Smooth muscle cell (in vitro differentiated cells): ENCODE results near the gene SSBP3. TPM values are rescaled to one million over a fixed set of nuclear protein-coding genes. Genes with fewer than 3 reads are reported as not detected.

Source experiments
- DNase-seq: peaks from one replicate; lab custom pipeline; 2025; ENCODE audit not compliant: unreplicated experiment; lab: John Stamatoyannopoulos, UW
- H2AFZ ChIP-seq: fragments of 200-600 bp; sonication (generic); 2 replicates; pipeline ENCODE4 v1.6.0; 2016; ENCODE audit warnings: antibody characterized with exemption, low read depth, mild to moderate bottlenecking
- H3F3A ChIP-seq: fragments of 200-600 bp; sonication (generic); 2 replicates; pipeline ENCODE4 v1.6.0; 2017; ENCODE audit warnings: antibody characterized with exemption, low read depth
- H3K27ac ChIP-seq: fragments of 200-600 bp; sonication (generic); 2 replicates; pipeline ENCODE4 v1.5.1; 2016; ENCODE audit warnings: low read depth, mild to moderate bottlenecking
- H3K27me3 ChIP-seq: fragments of 200-600 bp; sonication (generic); 2 replicates; pipeline ENCODE4 v1.6.1; 2016; ENCODE audit warnings: low read depth, mild to moderate bottlenecking
- H3K36me3 ChIP-seq: fragments of 200-600 bp; sonication (generic); 2 replicates; pipeline ENCODE4 v1.5.1; 2016; ENCODE audit warnings: low read depth
- H3K4me1 ChIP-seq: fragments of 200-600 bp; sonication (generic); 2 replicates; pipeline ENCODE4 v1.5.1; 2016; ENCODE audit warnings: low read depth
- H3K4me2 ChIP-seq: fragments of 200-600 bp; sonication (generic); 2 replicates; pipeline ENCODE4 v1.6.0; 2016; ENCODE audit warnings: mild to moderate bottlenecking
- H3K4me3 ChIP-seq: fragments of 200-600 bp; sonication (generic); 2 replicates; pipeline ENCODE4 v1.5.1; 2016; ENCODE audit warnings: mild to moderate bottlenecking
- H3K79me2 ChIP-seq: fragments of 200-600 bp; sonication (generic); 2 replicates; pipeline ENCODE4 v1.6.0; 2016; ENCODE audit warnings: low read depth, mild to moderate bottlenecking
- H3K9ac ChIP-seq: fragments of 200-600 bp; sonication (generic); 2 replicates; pipeline ENCODE4 v1.6.0; 2016; ENCODE audit warnings: low read depth
- H3K9me3 ChIP-seq: fragments of 200-600 bp; sonication (generic); replicated peaks from 2 replicates; pipeline ENCODE4 v1.5.1; 2016; ENCODE audit warnings: low read depth
- H4K20me1 ChIP-seq: fragments of 200-600 bp; sonication (generic); 2 replicates; pipeline ENCODE4 v1.6.0; 2016; ENCODE audit warnings: low read depth
- WGBS: methylation state at CpG from one replicate; pipeline ENCODE4 v1.1.7; 2016; ENCODE audit warnings: low lambda C conversion rate; 5-methylcytosine and 5-hydroxymethylcytosine counted together
- polyA plus RNA-seq: library from polyadenylated mRNA; unstranded; fragments of >200 nt; fragmentation: Nextera tagmentation; extraction: Ambion mirVana; gene quantifications from 2 replicates; pipeline ENCODE4 v1.2.1, GENCODE V29; 2016
- total RNA-seq: library from RNA; depleted of rRNA; stranded (reverse); fragments of >200 nt; gene quantifications from 2 replicates; pipeline ENCODE4 v1.2.3, GENCODE V29; 2014
- TF ChIP-seq, protein P1 (sequence below): fragments of 200-600 bp; sonication (generic); IDR thresholded peaks from 2 replicates; pipeline ENCODE4 v1.5.1; 2017; ENCODE audit warnings: borderline replicate concordance, mild to moderate bottlenecking, antibody characterized with exemption; ENCODE audit not compliant: insufficient read depth, poor library complexity, severe bottlenecking

The SSBP3 gene
- total and polyA plus RNA-seq, 2 experiments from 2014 or later, result 26.5 to 30.1 TPM

DNA sequence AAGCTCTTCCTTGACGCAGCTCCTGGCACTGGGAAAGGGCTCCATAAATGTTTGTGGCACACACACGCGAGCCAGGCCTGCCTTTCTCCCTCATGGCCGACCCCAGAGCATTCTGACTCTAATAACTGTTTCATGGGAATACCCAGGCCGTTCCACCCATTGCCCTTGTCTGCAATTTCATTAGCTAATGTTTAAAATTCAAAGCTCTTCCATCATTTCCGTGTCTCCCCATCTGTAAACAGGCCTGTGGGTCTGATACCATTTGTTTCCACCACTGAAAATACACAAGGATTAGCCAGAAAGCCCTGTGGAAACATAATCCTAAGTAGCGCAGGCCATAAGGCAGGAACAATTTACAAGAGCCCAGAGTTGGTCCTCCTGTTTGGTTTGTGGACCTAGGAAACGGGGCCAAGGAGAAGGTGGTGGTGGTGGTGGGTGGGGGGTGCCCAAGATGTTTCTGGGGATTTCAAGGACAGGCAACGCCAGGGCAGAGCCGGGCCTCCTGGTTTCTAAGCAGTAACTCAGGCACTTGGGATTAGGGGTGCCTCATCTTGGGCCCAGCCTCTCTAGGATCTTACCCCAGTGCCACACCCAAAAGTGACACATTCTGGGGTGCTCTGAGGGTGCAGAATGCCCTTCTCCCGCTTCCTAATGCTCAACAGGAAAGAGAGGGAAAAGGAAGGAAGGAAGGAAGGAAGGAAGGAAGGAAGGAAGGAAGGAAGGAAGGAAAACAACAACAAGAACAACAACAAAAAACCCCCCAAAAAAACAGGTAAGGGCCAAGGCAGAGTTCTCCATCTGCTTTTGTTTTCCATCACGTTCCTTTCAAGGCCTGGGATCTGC is 79.4 kb downstream of the SSBP3 start:
- Histone ChIP-seq H4K20me1 (peaks cover 99% of the 10 kb centered on the region), H3K9me3 (no peaks in the 10 kb centered on the region), H3K9ac (peak overlapping the region; percentile 22), H3K79me2 (peaks cover 56% of the 10 kb centered on the region), H3K27me3 (no peaks in the 10 kb centered on the region), H3K36me3 (no peaks in the 10 kb centered on the region), H3K4me3 (no peak overlapping the region), H3K4me2 (peak overlapping the region; percentile 70), H3K4me1 (peaks cover 77% of the 10 kb centered on the region), H3K27ac (peak overlapping the region; percentile 57), H2AFZ (no peak overlapping the region), H3F3A (peaks cover 15% of the 10 kb centered on the region)
- DNase-seq, result no peak
- TF ChIP-seq, protein P1, sequence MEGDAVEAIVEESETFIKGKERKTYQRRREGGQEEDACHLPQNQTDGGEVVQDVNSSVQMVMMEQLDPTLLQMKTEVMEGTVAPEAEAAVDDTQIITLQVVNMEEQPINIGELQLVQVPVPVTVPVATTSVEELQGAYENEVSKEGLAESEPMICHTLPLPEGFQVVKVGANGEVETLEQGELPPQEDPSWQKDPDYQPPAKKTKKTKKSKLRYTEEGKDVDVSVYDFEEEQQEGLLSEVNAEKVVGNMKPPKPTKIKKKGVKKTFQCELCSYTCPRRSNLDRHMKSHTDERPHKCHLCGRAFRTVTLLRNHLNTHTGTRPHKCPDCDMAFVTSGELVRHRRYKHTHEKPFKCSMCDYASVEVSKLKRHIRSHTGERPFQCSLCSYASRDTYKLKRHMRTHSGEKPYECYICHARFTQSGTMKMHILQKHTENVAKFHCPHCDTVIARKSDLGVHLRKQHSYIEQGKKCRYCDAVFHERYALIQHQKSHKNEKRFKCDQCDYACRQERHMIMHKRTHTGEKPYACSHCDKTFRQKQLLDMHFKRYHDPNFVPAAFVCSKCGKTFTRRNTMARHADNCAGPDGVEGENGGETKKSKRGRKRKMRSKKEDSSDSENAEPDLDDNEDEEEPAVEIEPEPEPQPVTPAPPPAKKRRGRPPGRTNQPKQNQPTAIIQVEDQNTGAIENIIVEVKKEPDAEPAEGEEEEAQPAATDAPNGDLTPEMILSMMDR, result no peak
- WGBS, result 40% methylated on average over 12 of the region's 12 CpGs

DNA sequence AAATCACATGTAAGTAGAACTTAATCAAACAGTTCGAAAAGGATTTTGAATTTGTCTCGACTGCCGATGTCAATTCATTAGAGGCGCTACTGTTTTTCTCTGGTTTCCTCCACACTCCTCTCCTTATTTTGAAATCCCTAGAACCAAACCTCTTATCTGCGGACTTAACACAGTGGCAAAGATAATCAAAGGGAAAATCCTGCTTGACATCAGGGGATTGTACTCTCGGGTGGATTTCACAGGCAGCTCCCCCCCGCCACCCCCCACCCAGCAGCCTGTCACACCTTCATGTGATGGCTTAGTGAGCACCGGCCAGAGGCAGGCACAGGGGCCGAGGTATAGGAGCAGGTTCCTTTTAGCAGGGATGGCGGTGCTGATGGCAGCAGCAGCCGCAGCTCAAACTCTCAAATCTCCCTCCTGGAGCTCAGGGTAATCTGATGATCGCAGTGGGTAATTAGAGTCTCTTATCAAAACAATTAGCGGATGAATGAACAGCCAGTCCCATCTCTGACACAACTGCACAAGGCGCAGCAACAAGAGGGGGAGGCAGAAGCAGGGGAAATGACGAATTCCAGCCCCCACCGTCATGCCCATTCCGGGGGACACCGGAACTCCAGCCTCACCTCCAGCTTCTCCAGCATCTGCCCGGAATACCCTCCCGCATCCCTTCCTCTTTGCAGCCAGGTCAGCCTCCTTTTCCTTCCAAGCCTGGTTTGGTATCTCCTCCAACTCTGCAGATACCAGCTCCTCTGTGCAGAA is 80.3 kb downstream of the SSBP3 start:
- Histone ChIP-seq H2AFZ (no peak overlapping the region), H3K4me1 (peaks cover 68% of the 10 kb centered on the region), H3K79me2 (peaks cover 55% of the 10 kb centered on the region), H3F3A (peaks cover 15% of the 10 kb centered on the region), H3K9me3 (no peaks in the 10 kb centered on the region), H3K27me3 (no peaks in the 10 kb centered on the region), H3K4me2 (peak overlapping the region; percentile 67), H4K20me1 (peaks cover 99% of the 10 kb centered on the region), H3K27ac (peak overlapping the region; percentile 57), H3K36me3 (no peaks in the 10 kb centered on the region), H3K4me3 (no peak overlapping the region), H3K9ac (no peak overlapping the region)
- WGBS, result 55% methylated on average over 20 of the region's 20 CpGs
- DNase-seq, result no peak
- TF ChIP-seq, protein P1, result no peak

DNA sequence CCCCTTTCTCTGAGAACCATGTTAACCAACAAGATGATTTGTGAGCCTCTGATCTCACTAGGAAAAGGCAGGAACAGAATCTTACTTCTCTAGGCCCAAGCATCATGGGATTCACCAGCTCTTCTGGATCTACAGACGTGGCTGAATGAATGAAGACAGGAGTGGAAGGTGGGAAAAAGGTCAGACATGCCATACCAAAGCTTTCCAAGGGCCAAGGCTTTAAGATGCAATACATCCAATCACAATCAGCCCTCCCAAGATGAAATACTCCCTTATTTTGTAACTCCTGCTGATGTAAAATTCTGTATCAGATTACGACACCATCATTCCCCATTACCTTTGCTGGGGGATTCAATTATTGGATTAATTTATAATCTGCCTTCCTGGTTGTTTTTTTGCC is 80.9 kb downstream of the SSBP3 start:
- Histone ChIP-seq H3K4me2 (peak overlapping the region; percentile 67), H3K27ac (peak overlapping the region; percentile 57), H3K9ac (no peak overlapping the region)

More for the DNA sequence above, 80.9 kb downstream of the SSBP3 start:
- H3K4me1 ChIP-seq, result peaks cover 64% of the 10 kb centered on the region
- peaks cover 15% of the 10 kb centered on the region for H3F3A ChIP-seq
- H4K20me1 ChIP-seq, result peaks cover 99% of the 10 kb centered on the region
- DNase-seq, result no peak
- H3K9me3 ChIP-seq, result no peaks in the 10 kb centered on the region
- WGBS, result 87% methylated on average over 2 of the region's 2 CpGs
- H3K27me3 ChIP-seq, result no peaks in the 10 kb centered on the region
- H3K79me2 ChIP-seq, result peaks cover 55% of the 10 kb centered on the region
- H2AFZ ChIP-seq, result no peak overlapping the region
- H3K4me3 ChIP-seq, result no peak overlapping the region
- H3K36me3 ChIP-seq, result no peaks in the 10 kb centered on the region
- TF ChIP-seq, protein P1, result no peak
